Ovary (tissue), 9 donors: ENCODE results near the gene TBXAS1. TPM values are rescaled to one million over a fixed set of nuclear protein-coding genes. Genes with fewer than 3 reads are reported as not detected.

Experiments
- DNase-seq, 5 donors: peaks; one replicate each; pipeline ENCODE4 v3.0.0-alpha.2; 2019 to 2020
- H3K27ac ChIP-seq, 2 donors: fragments of 200-600 bp; one replicate each; pipeline versions ENCODE4 v1.5.1 to v1.8.0; 2019 to 2022
- H3K27me3 ChIP-seq: fragments of 200-600 bp; one replicate; pipeline ENCODE4 v1.8.0; 2022
- H3K36me3 ChIP-seq: fragments of 200-600 bp; sonication (generic); one replicate; pipeline ENCODE4 v1.5.1; 2019
- H3K4me1 ChIP-seq: one replicate; pipeline ENCODE4 v1.8.1; 2013; ENCODE audit warnings: mild to moderate bottlenecking, moderate library complexity; ENCODE audit not compliant: insufficient read depth
- H3K4me3 ChIP-seq: fragments of 200-600 bp; sonication (generic); one replicate; pipeline ENCODE4 v1.5.1; 2017
- H3K9me3 ChIP-seq, 2 donors: fragments of 200-600 bp in 1 of 2; sonication (generic) in 1 of 2; one replicate each; pipeline versions ENCODE4 v1.5.1 to v1.8.1; 2013 to 2019; ENCODE audit warnings: mild to moderate bottlenecking in 1 of 2, moderate library complexity in 1 of 2
- CTCF ChIP-seq, 3 donors: fragments of 450-650 bp in 2 of 3; fragments of 200-600 bp in 1 of 3; IDR thresholded peaks; one replicate each; pipeline versions ENCODE4 v1.5.1 to v1.8.0; 2016 to 2022; ENCODE audit warnings: antibody characterized with exemption in 3 of 3, mild to moderate bottlenecking in 1 of 3
- EP300 ChIP-seq: sonication (generic); formaldehyde crosslinking; IDR thresholded peaks from one replicate; pipeline ENCODE4 v1.6.1; 2017; ENCODE audit warnings: antibody characterized with exemption
- POLR2A ChIP-seq: fragments of 450-650 bp; IDR thresholded peaks from one replicate; pipeline ENCODE4 v1.6.1; 2017; ENCODE audit warnings: antibody characterized with exemption, mild to moderate bottlenecking, moderate library complexity
- WGBS, 3 donors: extraction: QIAGEN DNeasy Blood & Tissue Kit in 1 of 3; methylation state at CpG; one replicate each; pipeline versions ENCODE4 v1.1.5 to v1.1.7; 2013 to 2017; 5-methylcytosine and 5-hydroxymethylcytosine counted together
- intact Hi-C, 4 donors: fragments of 100-400 bp; cut with DNase I; formaldehyde crosslinking; loops; one replicate each; pipeline versions ENCODE4 v1.11.0 to v1.15.1; 2022 to 2023
- polyA plus RNA-seq, 2 donors: library from polyadenylated mRNA; stranded (reverse); fragments of 200-250 nt in 1 of 2; fragments of 350-450 nt in 1 of 2; fragmentation: Illumina TruSeq in 1 of 2; extraction: RNeasy Lipid Tissue Mini Kit (QIAGEN cat#74804) in 1 of 2; gene quantifications; one replicate each; pipeline ENCODE4 v1.2.3, GENCODE V29; 2013 to 2014
- total RNA-seq, 7 donors: library from RNA; depleted of rRNA in 2 of 7; stranded (reverse); fragments of >200 nt in 2 of 7; fragmentation: NEBNext Ultra II Directional in 3 of 7; extraction: Animal tissue kit (Norgen Biotek cat#: 25700) in 3 of 7; gene quantifications; one replicate each; pipeline versions ENCODE4 v1.1.0 to v1.2.4, GENCODE V29; 2016 to 2023
- donor health status: DM: no; HTN: no; CAD: no; lungs with moderate emphysema.
- donor health status: DM: no; HTN: no; CAD: no.
- donor health status: Bipolar disorder and iron deficiency.
- donor health status: DM: yes; HTN: yes; CAD: no.
- donor health status: DM: no; HTN: no; CAD: no.
- donor health status: DM: yes; HTN: yes; CAD: no.

Gene TBXAS1
- total and polyA plus RNA-seq, 9 donors, result 3.1 to 16.8 (median 9.0) TPM

- Histone ChIP-seq H3K27me3 (no peaks in the 10 kb centered on the region), H3K4me3 (no peak overlapping the region), H3K4me1 (no peaks in the 10 kb centered on the region), H3K27ac (no peak overlapping the region), H3K9me3 (no peaks in the 10 kb centered on the region), H3K36me3 (no peaks in the 10 kb centered on the region)
- no peak for TF ChIP-seq CTCF (IDR thresholded peaks at IDR 0.05)
- no peak for DNase-seq
- 92% methylated on average over 13 of the region's 13 CpGs for WGBS, 3 donors
- intact Hi-C loops, result no loop called here
Measured at GRCh38 chr7:139974179-139974811, 145.2 kb downstream of the TBXAS1 start.

- intact Hi-C loops, result no loop called here
- Histone ChIP-seq H3K4me3 (no peak overlapping the region), H3K9me3 (no peaks in the 10 kb centered on the region), H3K27me3 (no peaks in the 10 kb centered on the region), H3K36me3 (no peaks in the 10 kb centered on the region), H3K4me1 (no peaks in the 10 kb centered on the region), H3K27ac (no peak overlapping the region)
- TF ChIP-seq CTCF (IDR thresholded peaks at IDR 0.05) (no peak), EP300 (no peak), POLR2A (no peak)
- DNase-seq, result no peak
- WGBS, 3 donors, result 79 to 88% (median 84%) methylated on average over 11 of the region's 11 CpGs
Measured at GRCh38 chr7:139976055-139976837, 147.2 kb downstream of the TBXAS1 start.

- H3K4me1 ChIP-seq, result no peaks in the 10 kb centered on the region
- H3K27me3 ChIP-seq, result no peaks in the 10 kb centered on the region
- TF ChIP-seq EP300, result no peak
- TF ChIP-seq CTCF (IDR thresholded peaks at IDR 0.05), result no peak
- TF ChIP-seq POLR2A, result no peak
- no peak for DNase-seq
- no peak overlapping the region for H3K27ac ChIP-seq
- 87 to 89% (median 87%) methylated on average over 17 of the region's 17 CpGs for WGBS, 3 donors
- no peaks in the 10 kb centered on the region for H3K9me3 ChIP-seq
- no peaks in the 10 kb centered on the region for H3K36me3 ChIP-seq
- intact Hi-C loops, result no loop called here
- H3K4me3 ChIP-seq, result no peak overlapping the region
Measured at GRCh38 chr7:139976838-139977656, 148.0 kb downstream of the TBXAS1 start.

- no peak overlapping the region for H3K27ac ChIP-seq
- H3K27me3 ChIP-seq, result no peaks in the 10 kb centered on the region
- TF ChIP-seq CTCF (IDR thresholded peaks at IDR 0.05) (no peak), POLR2A (no peak), EP300 (no peak)
- no peak overlapping the region for H3K4me3 ChIP-seq
- 93 to 94% (median 93%) methylated on average over 5 of the region's 5 CpGs for WGBS, 3 donors
- no peaks in the 10 kb centered on the region for H3K36me3 ChIP-seq
- H3K4me1 ChIP-seq, result no peaks in the 10 kb centered on the region
- DNase-seq, result no peak
- intact Hi-C loops, result no loop called here
- no peaks in the 10 kb centered on the region for H3K9me3 ChIP-seq
Measured at GRCh38 chr7:139981511-139981895, 152.4 kb downstream of the TBXAS1 start.
